CD4-positive, alpha-beta memory T cell (primary cell): Measurements from ENCODE around the gene GGTLC1. TPM values are rescaled to one million over a fixed set of nuclear protein-coding genes. Genes with fewer than 3 reads are reported as not detected.
"Not testable (repeated sequence)": the region's sequence is repeated elsewhere in the genome, so short reads cannot be mapped to it uniquely, and the experiment has no call there.

Experiments used
- CTCF ChIA-PET: fragments of 350-600 bp; sonication (Branson Sonifier 250); formaldehyde crosslinking; loops from one replicate; lab custom pipeline; 2021; ENCODE audit warnings: inconsistent platforms; ENCODE audit not compliant: partially characterized antibody; lab: Charles Lee
- POLR2A ChIA-PET: fragments of 350-600 bp; sonication (Branson Sonifier 250); formaldehyde crosslinking; loops from one replicate; lab custom pipeline; 2021; ENCODE audit not compliant: partially characterized antibody; lab: Charles Lee
- DNase-seq, 5 donors: peaks; one replicate each; pipeline versions ENCODE4 v3.0.0 to v3.0.0-alpha.2; 2020 to 2022; ENCODE audit warnings: mixed read lengths in 1 of 5
- H3K27ac ChIP-seq: one replicate; pipeline ENCODE4 v1.7.0; 2013; ENCODE audit warnings: low read depth, low read length
- H3K27me3 ChIP-seq: 2 replicates; pipeline ENCODE4 v1.7.0; 2013; ENCODE audit warnings: mild to moderate bottlenecking, low read length, moderate library complexity; ENCODE audit not compliant: insufficient read depth
- H3K36me3 ChIP-seq: 2 replicates; pipeline ENCODE4 v1.7.0; 2013; ENCODE audit warnings: mild to moderate bottlenecking, low read length, moderate library complexity; ENCODE audit not compliant: insufficient read depth
- H3K4me1 ChIP-seq: 2 replicates; pipeline ENCODE4 v1.7.0; 2013; ENCODE audit warnings: mild to moderate bottlenecking, low read length, moderate library complexity; ENCODE audit not compliant: insufficient read depth
- H3K4me3 ChIP-seq, 2 donors: one replicate each; pipeline ENCODE4 v1.7.0; 2013; ENCODE audit warnings: low read length in 2 of 2, mild to moderate bottlenecking in 1 of 2
- H3K9me3 ChIP-seq, 2 donors: one replicate each; pipeline ENCODE4 v1.7.0; 2013; ENCODE audit warnings: low read length in 2 of 2, control low read depth in 1 of 2; ENCODE audit not compliant: control insufficient read depth in 1 of 2
- H3K27ac Mint-ChIP-seq, 7 donors: one replicate each; pipeline ENCODE4 v1.8.0; 2020 to 2021; ENCODE audit warnings: mixed read lengths in 7 of 7, mild to moderate bottlenecking in 6 of 7, inconsistent platforms in 3 of 7, moderate library complexity in 3 of 7
- H3K27me3 Mint-ChIP-seq, 2 donors: one replicate each; pipeline ENCODE4 v1.8.0; 2020 to 2021; ENCODE audit warnings: mixed read lengths in 2 of 2
- H3K36me3 Mint-ChIP-seq, 2 donors: one replicate each; pipeline ENCODE4 v1.8.0; 2020 to 2021; ENCODE audit warnings: mixed read lengths in 2 of 2, inconsistent platforms in 1 of 2, mild to moderate bottlenecking in 1 of 2
- H3K4me1 Mint-ChIP-seq, 4 donors: one replicate each; pipeline ENCODE4 v1.8.0; 2020 to 2021; ENCODE audit warnings: mixed read lengths in 4 of 4, mild to moderate bottlenecking in 1 of 4
- H3K4me3 Mint-ChIP-seq, 8 donors: one replicate each; pipeline ENCODE4 v1.8.0; 2020 to 2021; ENCODE audit warnings: mixed read lengths in 8 of 8, mild to moderate bottlenecking in 7 of 8, moderate library complexity in 6 of 8, inconsistent platforms in 3 of 8
- H3K9me3 Mint-ChIP-seq, 8 donors: one replicate each; pipeline ENCODE4 v1.8.0; 2020 to 2021; ENCODE audit warnings: mixed read lengths in 8 of 8, mild to moderate bottlenecking in 5 of 8, inconsistent platforms in 3 of 8, moderate library complexity in 1 of 8
- intact Hi-C: fragments of 100-400 bp; cut with micrococcal nuclease; formaldehyde crosslinking; loops from one replicate; pipeline ENCODE4 v1.15.1; 2023
- polyA plus RNA-seq, 2 donors: library from polyadenylated mRNA; unstranded; fragments of 300-500 nt; fragmentation: Illumina TruSeq; gene quantifications; one replicate each; pipeline ENCODE4 v1.2.3, GENCODE V29; 2021
- total RNA-seq, 2 experiments: library from RNA; stranded (reverse); gene quantifications; one replicate each; pipeline ENCODE4 v1.2.3, GENCODE V29; 2021

Gene GGTLC1
- total and polyA plus RNA-seq, 4 experiments from 2014 or later = not detected

- POLR2A ChIA-PET, H3K27ac Mint-ChIP-seq, H3K4me3 ChIP-seq, H3K9me3 Mint-ChIP-seq, H3K27ac ChIP-seq, H3K36me3 Mint-ChIP-seq, H3K36me3 ChIP-seq, DNase-seq, intact Hi-C loops, H3K27me3 Mint-ChIP-seq, H3K9me3 ChIP-seq, H3K4me1 Mint-ChIP-seq, H3K27me3 ChIP-seq, H3K4me3 Mint-ChIP-seq, H3K4me1 ChIP-seq: not testable (repeated sequence)
- CTCF ChIA-PET = interaction anchor here (1.3 kb wide), 1 partner anchor 105 kb away, joined by 3 read pairs; no protein-coding TSS in a partner anchor
These were observed 6.7 kb upstream of the GGTLC1 start for GRCh38 chr20:23995291-23995690.

GRCh38 chr20:23994001-23994633, 5.5 kb upstream of the GGTLC1 start:
- H3K4me3 Mint-ChIP-seq, H3K36me3 Mint-ChIP-seq, H3K4me1 Mint-ChIP-seq, H3K27me3 ChIP-seq, H3K9me3 Mint-ChIP-seq, DNase-seq, H3K27ac Mint-ChIP-seq, POLR2A ChIA-PET, H3K36me3 ChIP-seq, H3K27me3 Mint-ChIP-seq, intact Hi-C loops, H3K9me3 ChIP-seq, H3K4me1 ChIP-seq, H3K4me3 ChIP-seq, H3K27ac ChIP-seq: not testable (repeated sequence)
- CTCF ChIA-PET = interaction anchor here (1.0 to 1.3 kb wide), 2 partner anchors 8 to 106 kb away, joined by 3 to 4 read pairs; no protein-coding TSS in a partner anchor

- intact Hi-C loops, POLR2A ChIA-PET, H3K36me3 ChIP-seq, H3K36me3 Mint-ChIP-seq, H3K4me1 Mint-ChIP-seq, DNase-seq, H3K9me3 Mint-ChIP-seq, H3K27me3 ChIP-seq, H3K9me3 ChIP-seq, H3K27me3 Mint-ChIP-seq, H3K27ac ChIP-seq, H3K27ac Mint-ChIP-seq, H3K4me3 Mint-ChIP-seq, H3K4me1 ChIP-seq, H3K4me3 ChIP-seq: not testable (repeated sequence)
- CTCF ChIA-PET = interaction anchor here (1.0 kb wide), 1 partner anchor 9 kb away, joined by 4 read pairs; no protein-coding TSS in a partner anchor
These were observed 4.9 kb upstream of the GGTLC1 start for GRCh38 chr20:23993440-23993839.

GRCh38 chr20:23990296-23990695, 1.7 kb upstream of the GGTLC1 start:
- POLR2A ChIA-PET, H3K4me3 Mint-ChIP-seq, H3K27ac Mint-ChIP-seq, H3K27me3 Mint-ChIP-seq, H3K9me3 ChIP-seq, H3K27me3 ChIP-seq, H3K4me1 Mint-ChIP-seq, H3K4me1 ChIP-seq, H3K36me3 ChIP-seq, H3K27ac ChIP-seq, H3K4me3 ChIP-seq, intact Hi-C loops, H3K9me3 Mint-ChIP-seq, H3K36me3 Mint-ChIP-seq, CTCF ChIA-PET, DNase-seq: not testable (repeated sequence)

GRCh38 chr20:23988966-23989365, 387 bp upstream of the GGTLC1 start:
- H3K9me3 Mint-ChIP-seq, H3K27ac Mint-ChIP-seq, intact Hi-C loops, H3K36me3 Mint-ChIP-seq, H3K36me3 ChIP-seq, H3K4me3 Mint-ChIP-seq, H3K27me3 Mint-ChIP-seq, POLR2A ChIA-PET, H3K4me1 ChIP-seq, H3K4me3 ChIP-seq, H3K27ac ChIP-seq, DNase-seq, CTCF ChIA-PET, H3K27me3 ChIP-seq, H3K4me1 Mint-ChIP-seq, H3K9me3 ChIP-seq: not testable (repeated sequence)

- CTCF ChIA-PET = not testable (repeated sequence)
These were observed 1.9 kb downstream of the GGTLC1 start for GRCh38 chr20:23986716-23987115.

GRCh38 chr20:23986310-23986709, 2.3 kb downstream of the GGTLC1 start:
- H3K9me3 Mint-ChIP-seq, POLR2A ChIA-PET, H3K4me3 Mint-ChIP-seq, H3K27me3 ChIP-seq, H3K36me3 ChIP-seq, H3K4me1 ChIP-seq, H3K36me3 Mint-ChIP-seq, H3K9me3 ChIP-seq, H3K4me3 ChIP-seq, H3K27ac ChIP-seq, intact Hi-C loops, H3K27me3 Mint-ChIP-seq, H3K4me1 Mint-ChIP-seq, H3K27ac Mint-ChIP-seq, DNase-seq, CTCF ChIA-PET: not testable (repeated sequence)

More at GRCh38 chr20:23986716-23987115, 1.9 kb downstream of the GGTLC1 start:
- H3K36me3 Mint-ChIP-seq, H3K27me3 ChIP-seq, H3K4me1 ChIP-seq, H3K4me3 Mint-ChIP-seq, H3K9me3 Mint-ChIP-seq, H3K27me3 Mint-ChIP-seq, H3K9me3 ChIP-seq, H3K36me3 ChIP-seq, DNase-seq, POLR2A ChIA-PET, intact Hi-C loops, H3K4me1 Mint-ChIP-seq, H3K4me3 ChIP-seq, H3K27ac Mint-ChIP-seq, H3K27ac ChIP-seq: not testable (repeated sequence)

- H3K27me3 Mint-ChIP-seq, H3K4me1 Mint-ChIP-seq, POLR2A ChIA-PET, H3K4me3 ChIP-seq, H3K27me3 ChIP-seq, CTCF ChIA-PET, H3K36me3 ChIP-seq, H3K4me1 ChIP-seq, H3K27ac Mint-ChIP-seq, H3K9me3 ChIP-seq, H3K9me3 Mint-ChIP-seq, intact Hi-C loops, H3K36me3 Mint-ChIP-seq, H3K27ac ChIP-seq, DNase-seq, H3K4me3 Mint-ChIP-seq: not testable (repeated sequence)
These were observed 2.8 kb downstream of the GGTLC1 start for GRCh38 chr20:23985790-23986225.
